ENCODE measurements around the gene CWH43.

Gene CWH43

GRCh38 chr4:49000806-49001205 is 14.7 kb downstream of the CWH43 start:
- no peak for TF ChIP-seq CTCF (IDR thresholded peaks at IDR 0.05; ENCODE audit: low read depth, low read length)
- H3K9me3 ChIP-seq (ENCODE audit: severe bottlenecking): no peaks in the 10 kb centered on the region

GRCh38 chr4:49002931-49003330 is 16.9 kb downstream of the CWH43 start:
- TF ChIP-seq CTCF (IDR thresholded peaks at IDR 0.05; ENCODE audit: low read depth, low read length): no peak
- Histone ChIP-seq H3K27ac (no peak overlapping the region), H3K27me3 (ENCODE audit: insufficient read depth, low read depth, severe bottlenecking) (no peaks in the 10 kb centered on the region), H3K9me3 (ENCODE audit: severe bottlenecking) (no peaks in the 10 kb centered on the region), H3K4me3 (ENCODE audit: low read depth, low read length) (no peak overlapping the region), H3K36me3 (no peaks in the 10 kb centered on the region)
- no peak for DNase-seq

More at GRCh38 chr4:49000806-49001205, 14.7 kb downstream of the CWH43 start:
- no peak for DNase-seq
- H3K4me3 ChIP-seq (ENCODE audit: low read depth, low read length): no peak overlapping the region
- no peaks in the 10 kb centered on the region for H3K36me3 ChIP-seq
- no peak overlapping the region for H3K27ac ChIP-seq
- no peaks in the 10 kb centered on the region for H3K27me3 ChIP-seq (ENCODE audit: insufficient read depth, low read depth, severe bottlenecking)

GRCh38 chr4:49018718-49019295 is 32.7 kb downstream of the CWH43 start:
- H3K4me3 ChIP-seq (ENCODE audit: low read depth, low read length): no peak overlapping the region
- no peak for DNase-seq
- H3K9me3 ChIP-seq (ENCODE audit: severe bottlenecking): peaks cover 2% of the 10 kb centered on the region
- H3K27ac ChIP-seq: no peak overlapping the region
- peaks cover 14% of the 10 kb centered on the region for H3K27me3 ChIP-seq (ENCODE audit: insufficient read depth, low read depth, severe bottlenecking)
- no peaks in the 10 kb centered on the region for H3K36me3 ChIP-seq
- TF ChIP-seq CTCF (IDR thresholded peaks at IDR 0.05; ENCODE audit: low read depth, low read length): no peak

DNA sequence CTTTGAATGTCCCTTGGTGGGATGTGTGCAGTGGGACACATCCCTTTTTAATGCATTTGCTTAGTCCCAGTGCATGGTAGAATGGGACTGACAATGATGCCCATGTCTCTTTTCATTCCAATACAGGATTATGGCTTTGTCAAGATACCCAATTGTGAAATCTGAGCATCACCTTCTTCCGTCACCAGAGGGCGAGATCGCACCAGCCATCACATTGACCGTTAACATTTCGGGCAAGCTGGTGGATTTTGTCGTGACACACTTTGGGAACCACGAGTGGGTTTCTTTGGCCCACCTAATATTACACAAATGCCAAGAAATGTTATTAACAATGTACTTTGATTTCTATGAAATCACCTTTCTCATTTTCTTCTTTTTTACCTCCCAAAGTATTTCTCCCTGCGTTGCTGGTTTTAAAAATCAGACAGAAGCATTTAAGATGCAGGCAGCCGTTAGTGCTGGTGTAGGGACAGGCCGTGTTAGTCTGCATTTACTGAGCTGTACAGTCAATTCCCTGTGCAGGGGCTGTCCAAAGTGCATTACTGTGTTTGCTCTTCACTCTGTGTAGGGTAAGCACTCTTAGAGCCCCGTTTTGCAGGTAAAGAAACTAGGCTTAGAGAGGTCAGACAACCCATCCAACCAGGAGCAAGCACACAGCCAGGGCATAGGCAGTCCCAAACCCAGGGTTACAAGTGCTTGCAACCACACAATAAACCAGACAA is 46.5 kb downstream of the CWH43 start:
- H3K36me3 ChIP-seq: no peaks in the 10 kb centered on the region
- H3K4me3 ChIP-seq (ENCODE audit: low read depth, low read length): no peak overlapping the region
- peak; percentile 81 for TF ChIP-seq CTCF (IDR thresholded peaks at IDR 0.05; ENCODE audit: low read depth, low read length)
- H3K27ac ChIP-seq: no peak overlapping the region
- H3K9me3 ChIP-seq (ENCODE audit: severe bottlenecking): no peaks in the 10 kb centered on the region
- peak; percentile 34 for DNase-seq
- peaks cover 9% of the 10 kb centered on the region for H3K27me3 ChIP-seq (ENCODE audit: insufficient read depth, low read depth, severe bottlenecking)

GRCh38 chr4:49036528-49036927 is 50.5 kb downstream of the CWH43 start:
- Histone ChIP-seq H3K27ac (no peak overlapping the region), H3K27me3 (ENCODE audit: insufficient read depth, low read depth, severe bottlenecking) (peaks cover 8% of the 10 kb centered on the region), H3K36me3 (no peaks in the 10 kb centered on the region), H3K4me3 (ENCODE audit: low read depth, low read length) (no peak overlapping the region), H3K9me3 (ENCODE audit: severe bottlenecking) (no peaks in the 10 kb centered on the region)
- no peak for DNase-seq
- no peak for TF ChIP-seq CTCF (IDR thresholded peaks at IDR 0.05; ENCODE audit: low read depth, low read length)
